ENCODE results near the gene STK32B. TPM values are rescaled to one million over a fixed set of nuclear protein-coding genes. Genes with fewer than 3 reads are reported as not detected.

Gene STK32B
- polyA plus RNA-seq, 1 of the 3 experiments (the other 2 are of a cell fraction), result 0.20 TPM

DNA sequence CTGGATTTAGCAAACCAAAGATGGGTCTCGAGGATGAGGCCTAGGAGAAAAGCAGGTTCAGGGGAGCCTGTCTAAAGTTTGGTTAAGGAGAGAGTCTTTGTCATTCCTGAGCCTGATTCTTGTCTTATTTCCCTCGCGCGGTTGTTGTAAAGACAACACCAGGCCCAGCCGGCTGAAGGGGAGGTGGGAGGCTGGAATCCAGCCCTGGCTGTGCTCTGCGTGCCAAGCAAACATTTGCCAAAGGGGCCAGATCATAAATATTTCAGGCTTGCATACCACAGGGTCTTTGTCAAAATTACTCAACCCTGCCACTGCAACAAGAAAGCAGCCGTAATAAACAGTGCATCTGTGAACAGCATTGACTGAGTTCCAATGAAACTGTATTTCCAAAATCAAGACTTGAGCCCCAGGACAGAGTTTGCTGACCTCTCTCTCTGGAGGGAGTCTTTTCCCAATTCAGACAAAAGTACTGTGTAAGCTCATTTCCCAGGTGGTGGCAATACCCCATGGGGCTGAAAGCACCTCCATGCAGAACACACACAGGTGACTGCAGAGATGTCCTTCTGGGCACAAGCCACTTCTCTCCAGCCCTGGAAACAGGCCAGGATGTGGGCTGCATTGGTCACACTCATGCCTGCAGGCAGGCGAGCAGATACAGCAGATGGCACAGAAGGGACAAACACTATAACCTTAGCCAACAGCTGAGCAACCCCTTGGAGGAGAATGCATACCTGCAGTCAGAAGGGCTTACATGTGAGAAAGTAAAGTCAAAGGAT lies 320.3 kb downstream of the STK32B start:
- Histone ChIP-seq H3K27ac (ENCODE audit: low read depth in 2 of 2, low read length in 1 of 2) (no peak overlapping the region), H3K36me3 (replicated peaks in 1 of 2; ENCODE audit: control insufficient read depth in 1 of 2, insufficient read depth in 2 of 2, low read length in 1 of 2) (no peaks in the 10 kb centered on the region), H3K79me2 (ENCODE audit: insufficient read depth) (no peaks in the 10 kb centered on the region), H3K4me1 (ENCODE audit: control insufficient read depth in 1 of 2, insufficient read depth in 2 of 2, low read depth in 1 of 2, low read length in 1 of 2) (no peaks in the 10 kb centered on the region), H3K4me3 (ENCODE audit: low read depth in 2 of 2, low read length in 1 of 2) (no peak overlapping the region), H3F3A (replicated peaks; ENCODE audit: insufficient read depth) (no peaks in the 10 kb centered on the region), H3K9me2 (no peaks in the 10 kb centered on the region), H2AFZ (ENCODE audit: low read depth) (no peak overlapping the region), H3K9ac (no peak overlapping the region), H3K4me2 (no peak overlapping the region), H3K27me3 (ENCODE audit: insufficient read depth) (no peaks in the 10 kb centered on the region), H3K9me3 (no peaks in the 10 kb centered on the region), H4K20me1 (ENCODE audit: insufficient read depth) (no peaks in the 10 kb centered on the region)
- CTCF ChIA-PET, result interaction anchor here (1.3 kb wide), 1 partner anchor 28 kb away, joined by 3 read pairs; no protein-coding TSS in a partner anchor
- POLR2A ChIA-PET, result no interaction called here
- WGBS (ENCODE audit: low lambda C conversion rate), result 34% methylated on average over 7 of the region's 8 CpGs
- TF ChIP-seq, protein P1, sequence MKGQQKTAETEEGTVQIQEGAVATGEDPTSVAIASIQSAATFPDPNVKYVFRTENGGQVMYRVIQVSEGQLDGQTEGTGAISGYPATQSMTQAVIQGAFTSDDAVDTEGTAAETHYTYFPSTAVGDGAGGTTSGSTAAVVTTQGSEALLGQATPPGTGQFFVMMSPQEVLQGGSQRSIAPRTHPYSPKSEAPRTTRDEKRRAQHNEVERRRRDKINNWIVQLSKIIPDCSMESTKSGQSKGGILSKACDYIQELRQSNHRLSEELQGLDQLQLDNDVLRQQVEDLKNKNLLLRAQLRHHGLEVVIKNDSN (IDR thresholded peaks at IDR 0.05; ENCODE audit: borderline replicate concordance, low read depth), result no peak
- TF ChIP-seq RXRA (IDR thresholded peaks at IDR 0.05; ENCODE audit: borderline replicate concordance, low read depth) (no peak), SMC3 (IDR thresholded peaks at IDR 0.05; ENCODE audit: low read depth, low read length) (no peak), JUND (IDR thresholded peaks at IDR 0.05) (no peak)
- TF ChIP-seq, protein P2, sequence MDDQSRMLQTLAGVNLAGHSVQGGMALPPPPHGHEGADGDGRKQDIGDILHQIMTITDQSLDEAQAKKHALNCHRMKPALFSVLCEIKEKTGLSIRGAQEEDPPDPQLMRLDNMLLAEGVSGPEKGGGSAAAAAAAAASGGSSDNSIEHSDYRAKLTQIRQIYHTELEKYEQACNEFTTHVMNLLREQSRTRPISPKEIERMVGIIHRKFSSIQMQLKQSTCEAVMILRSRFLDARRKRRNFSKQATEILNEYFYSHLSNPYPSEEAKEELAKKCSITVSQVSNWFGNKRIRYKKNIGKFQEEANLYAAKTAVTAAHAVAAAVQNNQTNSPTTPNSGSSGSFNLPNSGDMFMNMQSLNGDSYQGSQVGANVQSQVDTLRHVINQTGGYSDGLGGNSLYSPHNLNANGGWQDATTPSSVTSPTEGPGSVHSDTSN (IDR thresholded peaks at IDR 0.05), result no peak
- DNase-seq, result no peak

DNA sequence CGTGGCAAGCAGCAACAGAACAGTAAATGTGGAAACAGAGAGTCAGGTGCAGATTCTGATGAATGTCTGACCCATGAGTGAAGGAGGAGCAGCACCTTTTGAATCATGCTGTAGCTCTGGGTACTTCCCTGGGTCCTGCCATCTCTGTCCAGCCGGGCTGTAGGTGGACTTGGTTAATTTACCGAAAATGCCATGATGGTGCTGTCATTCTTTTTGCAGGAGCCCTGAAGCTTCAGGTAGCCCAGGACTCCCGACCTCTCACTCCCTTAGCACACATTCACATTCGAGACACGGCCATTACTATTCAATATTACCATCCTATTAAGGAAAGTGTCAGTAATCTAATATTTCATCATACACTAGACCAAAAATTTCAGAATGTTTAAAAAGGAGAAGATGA lies 320.9 kb downstream of the STK32B start:
- no peaks in the 10 kb centered on the region for H3K27me3 ChIP-seq (ENCODE audit: insufficient read depth)
- no peak overlapping the region for H2AFZ ChIP-seq (ENCODE audit: low read depth)
- ChIA-PET POLR2A (no interaction called here), CTCF (interaction anchor here (1.3 kb wide), 1 partner anchor 28 kb away, joined by 3 read pairs; no protein-coding TSS in a partner anchor)
- H3K27ac ChIP-seq (ENCODE audit: low read depth in 2 of 2, low read length in 1 of 2), result no peak overlapping the region
- no peaks in the 10 kb centered on the region for H3F3A ChIP-seq (replicated peaks; ENCODE audit: insufficient read depth)
- 2% methylated on average over 4 of the region's 6 CpGs for WGBS (ENCODE audit: low lambda C conversion rate)
- H3K4me1 ChIP-seq (ENCODE audit: control insufficient read depth in 1 of 2, insufficient read depth in 2 of 2, low read depth in 1 of 2, low read length in 1 of 2), result no peaks in the 10 kb centered on the region
- no peak overlapping the region for H3K9ac ChIP-seq
- H3K4me2 ChIP-seq, result no peak overlapping the region
- H3K9me3 ChIP-seq, result no peaks in the 10 kb centered on the region
- TF ChIP-seq TCF12 (IDR thresholded peaks at IDR 0.05) (no peak), NFIC (IDR thresholded peaks at IDR 0.05; ENCODE audit: borderline replicate concordance) (no peak), YY1 (IDR thresholded peaks at IDR 0.05; ENCODE audit: low read depth) (no peak), RXRA (IDR thresholded peaks at IDR 0.05; ENCODE audit: borderline replicate concordance, low read depth) (no peak), RCOR1 (IDR thresholded peaks at IDR 0.05; ENCODE audit: low read length) (no peak), SMC3 (IDR thresholded peaks at IDR 0.05; ENCODE audit: low read depth, low read length) (no peak), RFX5 (IDR thresholded peaks at IDR 0.05; ENCODE audit: low read length) (no peak), NRF1 (IDR thresholded peaks at IDR 0.05; ENCODE audit: low read depth, low read length) (no peak), JUND (IDR thresholded peaks at IDR 0.05) (no peak), SIN3A (IDR thresholded peaks at IDR 0.05; ENCODE audit: borderline replicate concordance, low read depth, low read length) (no peak)
- TF ChIP-seq, protein P3, sequence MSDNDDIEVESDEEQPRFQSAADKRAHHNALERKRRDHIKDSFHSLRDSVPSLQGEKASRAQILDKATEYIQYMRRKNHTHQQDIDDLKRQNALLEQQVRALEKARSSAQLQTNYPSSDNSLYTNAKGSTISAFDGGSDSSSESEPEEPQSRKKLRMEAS (IDR thresholded peaks at IDR 0.05; ENCODE audit: low read depth), result no peak
- H4K20me1 ChIP-seq (ENCODE audit: insufficient read depth), result no peaks in the 10 kb centered on the region
- H3K36me3 ChIP-seq (replicated peaks in 1 of 2; ENCODE audit: control insufficient read depth in 1 of 2, insufficient read depth in 2 of 2, low read length in 1 of 2), result no peaks in the 10 kb centered on the region
- no peak for DNase-seq
- no peaks in the 10 kb centered on the region for H3K9me2 ChIP-seq
- no peaks in the 10 kb centered on the region for H3K79me2 ChIP-seq (ENCODE audit: insufficient read depth)
- no peak overlapping the region for H3K4me3 ChIP-seq (ENCODE audit: low read depth in 2 of 2, low read length in 1 of 2)

Measured in SK-N-SH (cell line).